ENCODE measurements around the gene AFG3L2.
"Not testable (repeated sequence)": the region's sequence is repeated elsewhere in the genome, so short reads cannot be mapped to it uniquely, and the experiment has no call there.

AFG3L2 gene

DNA sequence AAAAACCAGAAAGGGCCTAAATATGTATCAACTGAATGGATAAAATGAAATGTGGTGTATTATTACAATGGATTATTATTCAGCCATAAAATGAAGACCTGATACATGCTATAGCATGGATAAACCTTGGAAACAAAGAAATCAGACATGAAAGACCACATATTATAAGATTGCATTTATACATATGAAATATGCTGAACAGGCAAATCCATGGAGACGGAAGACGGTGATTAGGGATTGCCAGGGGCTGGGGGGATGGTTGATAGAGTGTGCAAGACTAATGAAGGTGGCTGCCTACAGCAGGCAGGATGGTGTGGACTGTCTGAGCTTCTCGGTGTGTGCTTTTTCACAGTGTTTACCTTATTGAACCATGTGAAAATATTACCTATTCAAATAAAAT, 11.4 kb upstream of the AFG3L2 start:
- DNase-seq (ENCODE audit: low read depth): no peak
- no peak overlapping the region for H3K4me3 ChIP-seq (ENCODE audit: low read depth, low read length)
- TF ChIP-seq, protein P1, sequence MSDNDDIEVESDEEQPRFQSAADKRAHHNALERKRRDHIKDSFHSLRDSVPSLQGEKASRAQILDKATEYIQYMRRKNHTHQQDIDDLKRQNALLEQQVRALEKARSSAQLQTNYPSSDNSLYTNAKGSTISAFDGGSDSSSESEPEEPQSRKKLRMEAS (IDR thresholded peaks at IDR 0.05; ENCODE audit: low read depth, low read length): no peak
- no peak for TF ChIP-seq MYC (IDR thresholded peaks at IDR 0.05; ENCODE audit: low read depth, low read length)
- TF ChIP-seq POLR2A (IDR thresholded peaks at IDR 0.05; ENCODE audit: extremely low read depth, insufficient read length): no peak
- TF ChIP-seq, protein P2, sequence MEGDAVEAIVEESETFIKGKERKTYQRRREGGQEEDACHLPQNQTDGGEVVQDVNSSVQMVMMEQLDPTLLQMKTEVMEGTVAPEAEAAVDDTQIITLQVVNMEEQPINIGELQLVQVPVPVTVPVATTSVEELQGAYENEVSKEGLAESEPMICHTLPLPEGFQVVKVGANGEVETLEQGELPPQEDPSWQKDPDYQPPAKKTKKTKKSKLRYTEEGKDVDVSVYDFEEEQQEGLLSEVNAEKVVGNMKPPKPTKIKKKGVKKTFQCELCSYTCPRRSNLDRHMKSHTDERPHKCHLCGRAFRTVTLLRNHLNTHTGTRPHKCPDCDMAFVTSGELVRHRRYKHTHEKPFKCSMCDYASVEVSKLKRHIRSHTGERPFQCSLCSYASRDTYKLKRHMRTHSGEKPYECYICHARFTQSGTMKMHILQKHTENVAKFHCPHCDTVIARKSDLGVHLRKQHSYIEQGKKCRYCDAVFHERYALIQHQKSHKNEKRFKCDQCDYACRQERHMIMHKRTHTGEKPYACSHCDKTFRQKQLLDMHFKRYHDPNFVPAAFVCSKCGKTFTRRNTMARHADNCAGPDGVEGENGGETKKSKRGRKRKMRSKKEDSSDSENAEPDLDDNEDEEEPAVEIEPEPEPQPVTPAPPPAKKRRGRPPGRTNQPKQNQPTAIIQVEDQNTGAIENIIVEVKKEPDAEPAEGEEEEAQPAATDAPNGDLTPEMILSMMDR (IDR thresholded peaks at IDR 0.05; ENCODE audit: low read depth, low read length): no peak

DNA sequence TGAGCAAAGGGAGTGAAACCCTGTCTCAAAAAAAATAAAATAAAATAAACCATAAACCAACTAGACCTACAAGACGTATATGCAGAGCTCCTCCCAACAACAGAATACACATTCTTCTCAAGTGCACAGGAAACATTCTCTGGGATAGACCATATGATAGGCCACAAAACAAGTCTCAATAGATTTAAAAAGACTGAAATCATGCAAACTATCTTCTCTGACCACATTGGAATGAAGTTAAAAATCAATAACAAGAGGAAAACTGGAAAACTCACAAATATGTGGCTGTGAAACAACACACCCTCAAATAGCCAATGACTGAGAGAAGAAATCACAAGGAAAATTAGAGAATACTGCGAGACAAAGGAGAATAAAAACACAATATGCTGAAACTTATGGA, 7.2 kb upstream of the AFG3L2 start:
- no peak for DNase-seq (ENCODE audit: low read depth)
- no peak overlapping the region for H3K4me3 ChIP-seq (ENCODE audit: low read depth, low read length)
- TF ChIP-seq, protein P1 (IDR thresholded peaks at IDR 0.05; ENCODE audit: low read depth, low read length): no peak
- TF ChIP-seq POLR2A (IDR thresholded peaks at IDR 0.05; ENCODE audit: extremely low read depth, insufficient read length) (no peak), MYC (IDR thresholded peaks at IDR 0.05; ENCODE audit: low read depth, low read length) (no peak)
- TF ChIP-seq, protein P2 (IDR thresholded peaks at IDR 0.05; ENCODE audit: low read depth, low read length): no peak

DNA sequence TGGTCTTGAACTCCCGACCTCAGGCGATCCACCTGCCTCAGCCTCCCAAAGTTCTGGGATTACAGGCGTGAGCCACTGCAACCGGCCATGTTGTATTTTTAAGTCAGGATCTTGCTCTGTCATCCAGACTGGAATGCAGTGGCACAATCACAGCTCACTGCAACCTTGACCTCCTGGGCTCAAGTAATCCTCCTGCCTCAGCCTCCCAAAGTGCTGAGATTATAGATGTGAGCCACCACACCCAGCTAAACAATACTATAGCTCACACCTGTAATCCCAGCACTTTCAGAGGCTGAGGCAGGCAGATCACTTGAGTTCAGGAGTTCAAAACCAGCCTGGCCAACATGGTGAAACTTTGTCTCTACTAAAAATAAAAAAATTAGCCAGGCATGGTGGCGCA, 6.7 kb upstream of the AFG3L2 start:
- DNase-seq (ENCODE audit: low read depth); H3K4me3 ChIP-seq (ENCODE audit: low read depth, low read length): not testable (repeated sequence)

DNA sequence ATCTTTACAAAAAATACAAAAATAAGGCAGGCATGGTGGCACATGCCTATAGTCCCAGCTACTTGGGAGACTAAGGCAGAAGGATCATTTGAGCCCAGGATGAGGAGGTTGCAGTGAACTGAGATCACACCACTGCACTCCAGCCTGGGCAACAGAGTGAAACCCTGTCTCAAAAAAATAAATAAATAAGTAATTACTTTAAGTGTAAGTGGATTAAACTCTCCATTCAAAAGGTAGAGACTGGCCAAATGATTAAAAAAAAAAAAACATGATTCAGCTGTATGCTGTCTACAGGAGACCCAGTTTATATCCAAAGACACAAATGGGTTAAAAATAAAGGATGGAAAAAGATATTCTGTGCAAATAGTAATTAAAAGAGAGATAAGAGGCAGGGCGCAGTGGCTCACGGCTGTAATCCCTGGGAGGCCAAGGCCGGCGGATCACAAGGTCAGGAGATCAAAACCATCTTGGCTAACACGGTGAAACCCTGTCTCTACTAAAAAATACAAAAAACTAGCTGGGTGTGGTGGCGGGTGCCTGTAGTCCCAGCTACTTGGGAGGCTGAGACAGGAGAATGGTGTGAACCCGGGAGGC, 5.3 kb upstream of the AFG3L2 start:
- DNase-seq (ENCODE audit: low read depth); H3K4me3 ChIP-seq (ENCODE audit: low read depth, low read length): not testable (repeated sequence)

GRCh38 chr18:12378198-12378558, 1.2 kb upstream of the AFG3L2 start:
- DNase-seq (ENCODE audit: low read depth): not testable (repeated sequence)
- H3K4me3 ChIP-seq (ENCODE audit: low read depth, low read length): peak overlapping the region; percentile 85

DNA sequence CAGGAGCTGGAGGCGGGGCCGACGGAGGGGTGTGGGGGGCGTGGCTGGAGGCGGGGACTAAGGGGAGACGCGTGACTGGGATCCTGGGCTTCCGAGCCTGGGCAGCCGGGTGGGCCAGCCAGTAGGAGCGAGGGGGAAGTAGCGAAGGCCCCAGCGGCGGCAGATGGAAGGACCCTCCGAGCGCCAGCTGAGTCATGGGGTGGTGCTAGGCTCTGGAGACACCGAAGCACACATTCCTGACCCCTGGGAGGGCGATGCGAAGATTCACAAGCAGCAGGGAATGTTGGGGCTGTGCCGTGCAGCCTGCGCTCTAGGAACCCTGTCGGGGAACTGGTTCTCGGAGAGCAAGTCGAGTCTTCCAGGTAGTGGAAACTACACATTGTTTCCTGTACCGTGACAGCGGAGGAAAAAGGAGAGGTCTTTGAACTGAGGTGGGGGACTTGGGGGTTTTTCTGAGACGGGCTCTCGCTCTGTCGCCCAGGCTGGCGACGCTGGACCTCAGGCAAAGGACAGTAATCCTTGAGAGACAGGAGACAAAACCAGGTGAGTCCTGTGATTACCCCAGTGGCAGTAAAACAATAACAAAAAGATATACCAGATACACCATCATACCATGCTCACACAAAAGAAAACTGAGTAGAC, 650 bp upstream of the AFG3L2 start:
- no peak for DNase-seq (ENCODE audit: low read depth)
- TF ChIP-seq, protein P2 (IDR thresholded peaks at IDR 0.05; ENCODE audit: low read depth, low read length): no peak
- peak; percentile 27 for TF ChIP-seq POLR2A (IDR thresholded peaks at IDR 0.05; ENCODE audit: extremely low read depth, insufficient read length)
- peak overlapping the region; percentile 85 for H3K4me3 ChIP-seq (ENCODE audit: low read depth, low read length)

DNA sequence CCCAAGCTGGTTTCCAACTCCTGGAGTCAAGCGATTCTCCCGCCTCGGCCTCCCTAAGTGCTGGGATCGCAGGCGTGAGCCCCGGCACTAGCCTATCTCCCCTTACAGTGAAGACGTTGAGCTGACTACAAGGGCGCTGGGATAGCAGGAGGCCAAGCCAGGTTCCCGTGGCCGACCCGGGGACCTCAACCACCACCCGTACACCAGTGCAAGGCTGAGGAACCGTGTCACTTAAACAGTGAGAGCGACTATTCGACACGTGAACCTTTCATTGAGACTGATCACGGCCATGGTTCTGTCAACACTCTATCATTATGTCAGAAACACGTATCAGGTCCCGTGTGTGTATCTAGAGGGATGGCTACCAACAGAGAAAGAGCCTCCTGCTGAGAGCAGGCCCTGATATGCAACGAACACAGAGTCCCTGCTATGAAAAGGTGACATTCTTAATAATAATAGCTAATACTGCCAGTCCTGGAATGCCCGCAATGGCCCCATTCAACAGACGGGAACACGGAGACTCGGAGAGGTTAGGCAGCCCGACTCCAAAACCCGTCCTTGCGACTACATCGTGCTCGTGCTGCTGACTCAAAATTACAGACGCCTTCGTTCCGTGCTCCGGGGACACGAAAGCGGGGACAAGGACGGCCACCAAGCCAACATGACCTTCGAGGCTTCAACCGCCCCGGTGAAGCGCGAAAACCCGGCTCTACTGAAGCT, 833 bp downstream of the AFG3L2 start:
- TF ChIP-seq POLR2A (IDR thresholded peaks at IDR 0.05; ENCODE audit: extremely low read depth, insufficient read length) (no peak), MYC (IDR thresholded peaks at IDR 0.05; ENCODE audit: low read depth, low read length) (no peak)
- TF ChIP-seq, protein P2 (IDR thresholded peaks at IDR 0.05; ENCODE audit: low read depth, low read length): no peak
- TF ChIP-seq, protein P1 (IDR thresholded peaks at IDR 0.05; ENCODE audit: low read depth, low read length): no peak
- peak; percentile 49 for DNase-seq (ENCODE audit: low read depth)
- H3K4me3 ChIP-seq (ENCODE audit: low read depth, low read length): peak overlapping the region; percentile 93

Measured in NB4 (cell line).